Activated CD4-positive, alpha-beta T cell treated with anti-CD3 and anti-CD28 coated beads, Interleukin-2, amount 10 ng/mL, durations not matched to agents 7 days and 5 days (primary cell): ENCODE data around the gene RNGTT. TPM values are rescaled to one million over a fixed set of nuclear protein-coding genes. Genes with fewer than 3 reads are reported as not detected.

Experiments used
- CTCF ChIA-PET: fragments of 350-600 bp; sonication (Branson Sonifier 250); formaldehyde crosslinking; loops from one replicate; lab custom pipeline; 2021; ENCODE audit warnings: antibody characterized with exemption; lab: Charles Lee
- POLR2A ChIA-PET: fragments of 350-600 bp; sonication (Branson Sonifier 250); formaldehyde crosslinking; loops from one replicate; lab custom pipeline; 2021; ENCODE audit warnings: antibody characterized with exemption; lab: Charles Lee
- DNase-seq: peaks from one replicate; pipeline ENCODE4 v3.0.0-alpha.2; 2020
- H3K27ac Mint-ChIP-seq: one replicate; pipeline ENCODE4 v1.8.0; 2021; ENCODE audit warnings: mild to moderate bottlenecking, moderate library complexity, mixed read lengths
- H3K27me3 Mint-ChIP-seq: one replicate; pipeline ENCODE4 v1.8.0; 2021; ENCODE audit warnings: mixed read lengths
- H3K36me3 Mint-ChIP-seq: one replicate; pipeline ENCODE4 v1.8.0; 2021; ENCODE audit warnings: low read depth, mixed read lengths
- H3K4me1 Mint-ChIP-seq: one replicate; pipeline ENCODE4 v1.8.0; 2021; ENCODE audit warnings: mixed read lengths
- H3K4me3 Mint-ChIP-seq: one replicate; pipeline ENCODE4 v1.8.0; 2021; ENCODE audit warnings: mild to moderate bottlenecking, moderate library complexity, mixed read lengths
- H3K9me3 Mint-ChIP-seq: one replicate; pipeline ENCODE4 v1.8.0; 2021; ENCODE audit warnings: mixed read lengths
- total RNA-seq, 2 experiments: library from RNA; stranded (reverse); gene quantifications; one replicate each; pipeline ENCODE4 v1.2.3, GENCODE V29; 2021

RNGTT gene
- total RNA-seq, result 10 to 100 TPM; 18.9 to 21.3 TPM

GRCh38 chr6:88963139-88964090 is at the start of gene RNGTT:
Gene RNGTT, minus strand, starts transcription at chr6:88963618. Its CDS starts 209 bp downstream, at chr6:88963409.
- peaks cover 13% of the 10 kb centered on the region for H3K36me3 Mint-ChIP-seq
- H3K4me1 Mint-ChIP-seq, result peaks cover 39% of the 10 kb centered on the region
- peaks cover 6% of the 10 kb centered on the region for H3K9me3 Mint-ChIP-seq
- peak within 1 kb of the TSS; percentile 91 for H3K27ac Mint-ChIP-seq
- peak; percentile 98 for DNase-seq
- H3K4me3 Mint-ChIP-seq, result peak within 1 kb of the TSS; percentile 98
- CTCF ChIA-PET, result interaction anchor here (1.1 kb wide), 2 partner anchors 20 to 342 kb away, joined by 3 to 5 read pairs; no protein-coding TSS in a partner anchor
- POLR2A ChIA-PET, result interaction anchor here (0.6 kb wide), 3 partner anchors 24 to 1615 kb away, joined by 3 to 7 read pairs (median 3); no protein-coding TSS in a partner anchor
- H3K27me3 Mint-ChIP-seq, result no peaks in the 10 kb centered on the region

- Mint-ChIP-seq H3K27ac (no peak overlapping the region), H3K27me3 (no peaks in the 10 kb centered on the region), H3K36me3 (no peaks in the 10 kb centered on the region), H3K9me3 (peaks cover 9% of the 10 kb centered on the region), H3K4me1 (peaks cover 10% of the 10 kb centered on the region), H3K4me3 (no peak overlapping the region)
- CTCF ChIA-PET, result interaction anchor here (0.6 to 2.4 kb wide), 8 partner anchors 8 to 1839 kb away, joined by 3 to 8 read pairs (median 4); partner anchors contain the start of gene PNRC1
- POLR2A ChIA-PET, result no interaction called here
- DNase-seq, result no peak
These were observed 48.0 kb upstream of the RNGTT start for GRCh38 chr6:89011436-89011835.

- peaks cover 5% of the 10 kb centered on the region for H3K9me3 Mint-ChIP-seq
- no peak overlapping the region for H3K4me3 Mint-ChIP-seq
- ChIA-PET CTCF (interaction anchor here (0.6 to 2.4 kb wide), 7 partner anchors 9 to 1840 kb away, joined by 3 to 8 read pairs (median 3); no protein-coding TSS in a partner anchor), POLR2A (no interaction called here)
- no peaks in the 10 kb centered on the region for H3K36me3 Mint-ChIP-seq
- H3K27me3 Mint-ChIP-seq, result no peaks in the 10 kb centered on the region
- DNase-seq, result no peak
- peaks cover 10% of the 10 kb centered on the region for H3K4me1 Mint-ChIP-seq
- no peak overlapping the region for H3K27ac Mint-ChIP-seq
These were observed 47.4 kb upstream of the RNGTT start for GRCh38 chr6:89010825-89011224.

GRCh38 chr6:89009624-89010059 is 46.2 kb upstream of the RNGTT start:
- POLR2A ChIA-PET, result no interaction called here
- Mint-ChIP-seq H3K9me3 (peaks cover 5% of the 10 kb centered on the region), H3K27ac (no peak overlapping the region), H3K27me3 (no peaks in the 10 kb centered on the region), H3K4me3 (no peak overlapping the region), H3K36me3 (no peaks in the 10 kb centered on the region), H3K4me1 (peaks cover 10% of the 10 kb centered on the region)
- CTCF ChIA-PET, result interaction anchor here (1.0 to 2.4 kb wide), 3 partner anchors 10 to 68 kb away, joined by 3 to 8 read pairs (median 7); no protein-coding TSS in a partner anchor
- no peak for DNase-seq

GRCh38 chr6:89008815-89009374 is 45.5 kb upstream of the RNGTT start:
- Mint-ChIP-seq H3K4me3 (no peak overlapping the region), H3K9me3 (peaks cover 5% of the 10 kb centered on the region), H3K27me3 (no peaks in the 10 kb centered on the region), H3K27ac (no peak overlapping the region), H3K36me3 (no peaks in the 10 kb centered on the region), H3K4me1 (peaks cover 10% of the 10 kb centered on the region)
- no peak for DNase-seq
- CTCF ChIA-PET, result interaction anchor here (2.1 kb wide), 1 partner anchor 10 kb away, joined by 7 read pairs; no protein-coding TSS in a partner anchor
- POLR2A ChIA-PET, result no interaction called here

- Mint-ChIP-seq H3K27me3 (no peaks in the 10 kb centered on the region), H3K4me3 (no peak overlapping the region), H3K27ac (no peak overlapping the region), H3K9me3 (peaks cover 5% of the 10 kb centered on the region), H3K4me1 (peaks cover 10% of the 10 kb centered on the region), H3K36me3 (no peaks in the 10 kb centered on the region)
- no peak for DNase-seq
- ChIA-PET POLR2A (no interaction called here), CTCF (no interaction called here)
These were observed 44.8 kb upstream of the RNGTT start for GRCh38 chr6:89008001-89008814.

GRCh38 chr6:89007209-89008000 is 44.0 kb upstream of the RNGTT start:
- H3K9me3 Mint-ChIP-seq, result peaks cover 5% of the 10 kb centered on the region
- H3K27me3 Mint-ChIP-seq, result no peaks in the 10 kb centered on the region
- no peaks in the 10 kb centered on the region for H3K36me3 Mint-ChIP-seq
- POLR2A ChIA-PET, result no interaction called here
- H3K4me3 Mint-ChIP-seq, result no peak overlapping the region
- CTCF ChIA-PET, result no interaction called here
- DNase-seq, result no peak
- peaks cover 10% of the 10 kb centered on the region for H3K4me1 Mint-ChIP-seq
- peak overlapping the region; percentile 76 for H3K27ac Mint-ChIP-seq

GRCh38 chr6:89002523-89002922 is 39.1 kb upstream of the RNGTT start:
- Mint-ChIP-seq H3K36me3 (no peaks in the 10 kb centered on the region), H3K4me3 (no peak overlapping the region), H3K27ac (no peak overlapping the region), H3K27me3 (peaks cover 2% of the 10 kb centered on the region), H3K4me1 (peaks cover 2% of the 10 kb centered on the region), H3K9me3 (no peaks in the 10 kb centered on the region)
- POLR2A ChIA-PET, result no interaction called here
- CTCF ChIA-PET, result no interaction called here
- no peak for DNase-seq

GRCh38 chr6:88997327-88997726 is 33.9 kb upstream of the RNGTT start:
- H3K9me3 Mint-ChIP-seq, result no peaks in the 10 kb centered on the region
- CTCF ChIA-PET, result no interaction called here
- POLR2A ChIA-PET, result no interaction called here
- DNase-seq, result no peak
- H3K27me3 Mint-ChIP-seq, result peaks cover 2% of the 10 kb centered on the region
- H3K4me1 Mint-ChIP-seq, result no peaks in the 10 kb centered on the region
- no peak overlapping the region for H3K27ac Mint-ChIP-seq
- H3K4me3 Mint-ChIP-seq, result no peak overlapping the region
- H3K36me3 Mint-ChIP-seq, result no peaks in the 10 kb centered on the region

GRCh38 chr6:88992741-88993552 is 29.5 kb upstream of the RNGTT start:
- ChIA-PET CTCF (no interaction called here), POLR2A (no interaction called here)
- no peak overlapping the region for H3K27ac Mint-ChIP-seq
- no peak overlapping the region for H3K4me3 Mint-ChIP-seq
- H3K4me1 Mint-ChIP-seq, result no peaks in the 10 kb centered on the region
- H3K27me3 Mint-ChIP-seq, result no peaks in the 10 kb centered on the region
- no peaks in the 10 kb centered on the region for H3K36me3 Mint-ChIP-seq
- no peaks in the 10 kb centered on the region for H3K9me3 Mint-ChIP-seq
- DNase-seq, result no peak

- no peaks in the 10 kb centered on the region for H3K27me3 Mint-ChIP-seq
- no peak for DNase-seq
- no peaks in the 10 kb centered on the region for H3K4me1 Mint-ChIP-seq
- no peaks in the 10 kb centered on the region for H3K36me3 Mint-ChIP-seq
- H3K27ac Mint-ChIP-seq, result no peak overlapping the region
- no peak overlapping the region for H3K4me3 Mint-ChIP-seq
- POLR2A ChIA-PET, result no interaction called here
- H3K9me3 Mint-ChIP-seq, result no peaks in the 10 kb centered on the region
- CTCF ChIA-PET, result no interaction called here
These were observed 25.8 kb upstream of the RNGTT start for GRCh38 chr6:88989215-88989614.
